ENCODE results near the gene ILF3.
A peak's percentile ranks its signal among the peaks of the same experiment; 100 is the strongest.

The ILF3 gene

GRCh38 chr19:10695401-10696398 lies 41.6 kb downstream of the ILF3 start:
- TF ChIP-seq EZH2phosphoT487 (conservative IDR thresholded peaks at IDR 0.05; ENCODE audit: low read length) (no peak), CTCF (IDR thresholded peaks at IDR 0.05; ENCODE audit: insufficient read depth, low read length, poor library complexity, severe bottlenecking) (no peak)
- Histone ChIP-seq H3K27me3 (ENCODE audit: low read length) (no peaks in the 10 kb centered on the region), H3K4me2 (ENCODE audit: low read depth, low read length, poor library complexity, severe bottlenecking) (no peak overlapping the region), H4K20me1 (ENCODE audit: low read depth, low read length) (no peaks in the 10 kb centered on the region), H3K4me3 (ENCODE audit: insufficient read depth, low read length, poor library complexity, severe bottlenecking) (no peak overlapping the region), H2AFZ (ENCODE audit: low read depth, low read length, severe bottlenecking) (no peak overlapping the region), H3K27ac (ENCODE audit: low read depth, low read length) (no peak overlapping the region), H3K9me3 (ENCODE audit: insufficient read depth, low read length) (no peaks in the 10 kb centered on the region), H3K36me3 (ENCODE audit: low read length) (no peaks in the 10 kb centered on the region), H3F3A (ENCODE audit: insufficient read depth) (peaks cover 24% of the 10 kb centered on the region), H3K9me2 (replicated peaks; ENCODE audit: insufficient read depth, low read length) (no peaks in the 10 kb centered on the region), H3K9ac (ENCODE audit: low read length) (no peak overlapping the region), H3K79me2 (ENCODE audit: insufficient read depth, low read length) (no peaks in the 10 kb centered on the region)

- Histone ChIP-seq H3K36me3 (ENCODE audit: low read length) (no peaks in the 10 kb centered on the region), H2AFZ (ENCODE audit: low read depth, low read length, severe bottlenecking) (no peak overlapping the region), H4K20me1 (ENCODE audit: low read depth, low read length) (no peaks in the 10 kb centered on the region), H3K27me3 (ENCODE audit: low read length) (no peaks in the 10 kb centered on the region), H3K4me2 (ENCODE audit: low read depth, low read length, poor library complexity, severe bottlenecking) (peak overlapping the region; percentile 64), H3K9ac (ENCODE audit: low read length) (no peak overlapping the region), H3F3A (ENCODE audit: insufficient read depth) (peaks cover 16% of the 10 kb centered on the region; the same call in 1 of the 2 replicates), H3K9me3 (ENCODE audit: insufficient read depth, low read length) (no peaks in the 10 kb centered on the region), H3K4me3 (ENCODE audit: insufficient read depth, low read length, poor library complexity, severe bottlenecking) (no peak overlapping the region), H3K79me2 (ENCODE audit: insufficient read depth, low read length) (no peaks in the 10 kb centered on the region), H3K27ac (ENCODE audit: low read depth, low read length) (no peak overlapping the region), H3K9me2 (replicated peaks; ENCODE audit: insufficient read depth, low read length) (no peaks in the 10 kb centered on the region)
- TF ChIP-seq CTCF (IDR thresholded peaks at IDR 0.05; ENCODE audit: insufficient read depth, low read length, poor library complexity, severe bottlenecking) (peak; percentile 62), EZH2phosphoT487 (conservative IDR thresholded peaks at IDR 0.05; ENCODE audit: low read length) (no peak)
Observed at GRCh38 chr19:10699650-10700335, 45.6 kb downstream of the ILF3 start.

- Histone ChIP-seq H3F3A (ENCODE audit: insufficient read depth) (0 out of 2 replicates have a peak, but pooled peaks cover 7% of the 10 kb centered on the region), H3K27ac (ENCODE audit: low read depth, low read length) (peak overlapping the region; percentile 54), H3K79me2 (ENCODE audit: insufficient read depth, low read length) (no peaks in the 10 kb centered on the region), H3K4me2 (ENCODE audit: low read depth, low read length, poor library complexity, severe bottlenecking) (peak overlapping the region; percentile 64), H3K27me3 (ENCODE audit: low read length) (no peaks in the 10 kb centered on the region), H3K9ac (ENCODE audit: low read length) (peak overlapping the region; percentile 75), H2AFZ (ENCODE audit: low read depth, low read length, severe bottlenecking) (peak overlapping the region; percentile 82), H4K20me1 (ENCODE audit: low read depth, low read length) (no peaks in the 10 kb centered on the region), H3K9me3 (ENCODE audit: insufficient read depth, low read length) (no peaks in the 10 kb centered on the region), H3K4me3 (ENCODE audit: insufficient read depth, low read length, poor library complexity, severe bottlenecking) (peak overlapping the region; percentile 77), H3K36me3 (ENCODE audit: low read length) (no peaks in the 10 kb centered on the region), H3K9me2 (replicated peaks; ENCODE audit: insufficient read depth, low read length) (no peaks in the 10 kb centered on the region)
- TF ChIP-seq EZH2phosphoT487 (conservative IDR thresholded peaks at IDR 0.05; ENCODE audit: low read length) = no peak
- TF ChIP-seq CTCF (IDR thresholded peaks at IDR 0.05; ENCODE audit: insufficient read depth, low read length, poor library complexity, severe bottlenecking) = no peak
Observed at GRCh38 chr19:10701955-10702525, 47.9 kb downstream of the ILF3 start.
